CD4-positive, alpha-beta T cell treated with Interferon alpha-2 for 1 hour (primary cell): Measurements from ENCODE around the gene ULBP3.

Experiments
- DNase-seq, 2 donors: peaks; one replicate each; pipeline ENCODE4 v3.0.0-alpha.2; 2020 to 2022

ULBP3 gene

GRCh38 chr6:150068720-150069648 is at the start of gene ULBP3:
Gene ULBP3, minus strand, starts transcription at chr6:150069121. Its CDS starts 55 bp downstream, at chr6:150069066.
- peak; percentile 62 to 77 for DNase-seq

DNA sequence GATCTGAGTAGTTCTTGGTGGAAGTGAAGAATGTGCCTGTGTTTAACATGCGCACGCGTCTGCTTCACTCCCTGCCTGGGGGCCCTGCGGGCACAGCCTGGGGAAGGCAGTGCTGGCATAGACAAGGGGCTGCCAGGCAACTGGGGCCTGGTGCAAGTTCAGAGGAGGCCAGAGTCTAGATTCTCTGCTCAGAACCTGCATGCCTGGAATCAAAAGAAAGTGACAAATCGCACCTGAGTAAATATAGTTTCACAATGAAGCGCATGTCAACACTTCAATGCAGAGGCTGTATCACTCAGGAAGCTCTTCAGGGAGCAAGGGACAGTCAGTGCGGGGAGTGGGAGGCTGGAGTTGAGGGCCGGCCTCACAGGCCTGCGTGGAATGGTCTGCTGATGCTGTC is 49.7 kb upstream of the ULBP3 start:
- no peak for DNase-seq

- DNase-seq = no peak
These were observed 49.3 kb upstream of the ULBP3 start for GRCh38 chr6:150118203-150118602.

GRCh38 chr6:150116200-150116800 is 47.4 kb upstream of the ULBP3 start:
- DNase-seq = no peak

- DNase-seq = no peak
These were observed 46.8 kb upstream of the ULBP3 start for GRCh38 chr6:150115769-150116168.

- DNase-seq = no peak
These were observed 43.3 kb upstream of the ULBP3 start for GRCh38 chr6:150112233-150112632.

DNA sequence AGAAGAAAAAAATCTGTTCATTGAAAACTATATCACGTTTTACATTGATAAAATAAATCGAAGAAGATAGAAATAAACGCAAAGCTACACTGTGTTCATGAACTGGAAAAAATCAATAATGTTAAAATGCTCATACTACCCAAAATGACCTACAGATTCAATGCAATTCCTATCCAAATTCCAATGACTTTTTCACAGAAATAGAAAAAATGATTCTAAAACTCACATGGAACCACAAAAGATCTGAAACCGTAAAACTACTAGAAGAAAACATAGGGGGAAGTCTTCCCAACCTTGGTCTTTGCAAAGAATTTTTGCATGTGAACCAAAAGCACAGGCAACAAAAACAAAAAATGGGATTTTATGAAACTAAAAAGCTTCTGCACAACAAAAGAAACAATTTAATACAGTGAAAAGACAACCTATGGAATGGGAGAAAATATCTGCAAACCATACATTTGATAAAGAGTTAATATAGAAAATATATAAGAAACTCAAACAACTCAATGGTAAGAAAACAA is 33.9 kb upstream of the ULBP3 start:
- DNase-seq = no peak

DNA sequence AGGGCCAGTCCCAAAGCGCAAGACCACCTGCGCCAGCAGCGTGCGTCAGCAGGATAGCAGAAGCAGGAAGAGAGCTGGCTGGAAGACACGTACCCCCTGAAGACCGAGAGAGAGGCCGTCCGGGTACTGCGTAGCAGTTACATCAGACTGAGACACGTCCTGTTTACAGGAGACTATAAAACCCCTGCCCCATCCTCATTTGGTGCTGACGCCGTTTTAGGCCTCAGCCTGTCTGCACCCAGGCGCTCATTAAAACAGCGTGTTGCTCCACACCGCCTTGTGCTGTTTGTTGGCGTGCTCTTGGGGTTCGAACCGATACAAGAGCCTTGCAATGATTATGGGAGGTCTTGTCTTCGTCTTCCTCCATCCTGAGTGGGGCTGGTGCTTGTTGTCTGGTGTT is 31.8 kb upstream of the ULBP3 start:
- no peak for DNase-seq

DNA sequence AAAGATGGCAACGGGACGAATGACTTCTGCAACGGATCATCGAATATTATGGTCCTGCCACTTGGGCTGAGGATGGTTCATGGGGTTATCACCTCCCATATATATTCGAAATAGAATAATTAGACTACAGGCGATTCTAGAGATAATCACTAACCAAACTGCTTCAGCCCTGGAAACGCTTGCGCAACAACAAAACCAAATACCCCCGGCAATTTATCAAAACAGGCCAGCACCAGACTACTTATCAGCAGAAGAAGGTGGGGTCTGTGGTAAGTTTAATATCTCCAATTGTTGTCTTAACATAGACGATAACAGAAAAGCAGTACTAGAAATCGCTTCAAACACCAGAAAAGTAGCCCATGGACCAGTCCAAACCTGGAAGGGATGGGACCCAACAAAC is 31.0 kb upstream of the ULBP3 start:
- no peak for DNase-seq

GRCh38 chr6:150099546-150099945 is 30.6 kb upstream of the ULBP3 start:
- no peak for DNase-seq

DNA sequence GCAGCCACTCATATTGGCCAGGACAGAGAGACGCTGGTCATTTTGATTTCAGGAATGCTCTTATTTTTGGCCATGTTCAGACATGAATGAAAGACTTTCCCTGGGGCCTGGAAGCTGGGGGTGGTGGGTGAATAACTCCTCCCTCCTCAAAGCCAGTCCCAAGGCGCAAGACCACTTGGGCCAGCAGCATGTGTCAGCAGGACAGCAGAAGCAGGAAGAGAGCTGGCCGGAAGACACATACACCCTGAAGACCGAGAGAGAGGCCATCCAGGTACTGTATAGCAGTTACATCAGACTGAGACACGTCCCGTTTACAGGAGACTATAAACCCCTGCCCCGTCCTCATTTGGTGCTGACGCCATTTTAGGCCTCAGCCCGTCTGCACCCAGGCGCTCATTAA is 29.2 kb upstream of the ULBP3 start:
- no peak for DNase-seq

- DNase-seq = no peak
These were observed 24.5 kb upstream of the ULBP3 start for GRCh38 chr6:150093397-150093796.

DNA sequence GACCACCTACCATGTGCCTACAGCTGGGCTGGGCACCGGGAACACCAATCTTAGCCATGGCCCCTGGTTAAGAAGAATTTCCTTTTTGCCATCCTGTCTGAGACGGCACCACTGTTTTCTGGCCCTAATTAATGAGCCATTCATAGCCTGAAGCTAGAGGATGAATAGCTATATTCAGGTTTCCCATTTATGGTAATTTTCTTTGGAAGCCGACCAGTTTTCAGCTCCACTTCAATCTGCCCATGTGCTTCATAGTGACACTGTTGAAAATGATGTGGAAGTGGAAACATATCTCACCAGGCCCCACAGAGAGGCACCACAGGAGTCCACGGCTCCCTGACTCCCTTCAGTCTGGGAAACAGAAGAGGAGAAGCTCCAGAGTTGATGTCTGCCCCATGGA is 22.6 kb upstream of the ULBP3 start:
- no peak for DNase-seq

GRCh38 chr6:150090328-150090727 is 21.4 kb upstream of the ULBP3 start:
- no peak for DNase-seq

GRCh38 chr6:150088481-150089154 is 19.7 kb upstream of the ULBP3 start:
- DNase-seq = no peak

DNA sequence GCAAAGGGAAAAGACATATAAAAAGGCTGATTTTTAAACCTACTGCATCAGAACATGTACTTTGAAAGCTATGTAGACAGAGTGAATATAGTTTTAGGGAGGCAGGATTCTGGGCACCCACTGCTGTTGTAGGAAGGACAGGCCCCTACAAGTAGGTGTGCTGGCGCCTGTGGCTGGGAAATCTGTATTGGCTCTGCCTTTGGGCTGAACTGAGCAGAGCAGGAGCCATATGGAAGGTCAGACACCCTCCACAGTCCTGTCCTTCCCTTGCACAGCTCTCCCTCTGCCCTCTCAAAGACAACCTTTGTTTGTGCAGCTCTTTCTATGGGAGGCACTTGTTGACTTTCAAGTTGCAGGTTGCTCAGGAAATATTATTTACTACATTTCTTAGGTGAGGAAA is 18.4 kb upstream of the ULBP3 start:
- DNase-seq = no peak

GRCh38 chr6:150086026-150086425 is 17.1 kb upstream of the ULBP3 start:
- no peak for DNase-seq

GRCh38 chr6:150084426-150084825 is 15.5 kb upstream of the ULBP3 start:
- no peak for DNase-seq

- no peak for DNase-seq
These were observed 14.9 kb upstream of the ULBP3 start for GRCh38 chr6:150083839-150084238.

- DNase-seq = no peak
These were observed 12.8 kb upstream of the ULBP3 start for GRCh38 chr6:150081702-150082101.

- peak in 1 of 2 donors; percentile 46 for DNase-seq
These were observed 10.7 kb upstream of the ULBP3 start for GRCh38 chr6:150079604-150080003.

DNA sequence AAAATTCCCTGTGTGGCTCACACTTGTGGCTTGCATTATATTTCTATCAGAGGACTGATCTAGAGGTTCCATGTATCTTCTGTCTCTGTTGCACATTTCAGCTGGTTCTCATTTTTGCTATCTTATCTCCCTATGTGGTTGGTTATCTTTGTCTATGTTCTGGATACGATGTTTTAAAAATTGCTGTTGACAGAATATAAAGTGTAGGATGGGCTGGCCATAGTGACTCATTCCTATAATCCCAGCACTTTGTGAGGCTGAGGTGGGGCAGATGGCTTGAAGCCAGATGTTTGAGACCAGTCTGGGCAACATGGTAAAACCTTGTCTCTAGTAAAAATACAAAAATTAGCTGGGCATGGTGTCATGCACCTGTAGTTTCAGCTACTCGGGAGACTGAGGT is 9.9 kb upstream of the ULBP3 start:
- no peak for DNase-seq

DNA sequence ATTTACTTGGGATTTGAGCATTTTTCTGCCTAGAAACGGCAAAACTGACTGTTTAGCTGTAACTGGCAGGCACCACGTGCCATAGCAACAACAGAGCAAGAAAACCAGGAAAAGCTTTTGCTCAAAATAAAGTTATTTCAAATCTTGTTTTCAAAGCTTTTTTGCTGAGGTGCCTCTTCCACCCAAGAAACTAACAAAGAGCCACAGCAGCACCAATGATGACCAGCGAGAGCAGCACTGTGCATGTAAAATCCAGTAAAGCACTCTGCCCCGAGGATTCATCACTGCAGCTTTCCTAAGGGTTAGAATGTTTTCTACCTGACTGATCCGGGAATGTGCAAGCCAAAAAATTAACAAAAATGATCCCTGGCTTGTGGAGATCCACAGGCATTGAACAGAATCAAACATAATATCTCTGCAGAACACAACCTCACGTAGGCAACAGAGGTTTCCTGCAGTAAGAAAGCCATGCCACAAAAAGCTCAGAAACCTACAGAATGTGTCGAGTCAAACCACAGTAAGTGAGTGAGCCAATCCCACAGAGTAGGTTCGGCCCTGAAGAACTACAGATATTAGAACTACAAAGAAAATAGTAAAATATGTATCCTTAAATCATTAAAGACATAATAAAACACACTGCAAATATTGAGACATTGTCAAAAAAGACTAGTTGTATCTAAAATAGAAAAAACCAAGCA is 7.4 kb upstream of the ULBP3 start:
- no peak for DNase-seq
